NT2/D1 (cell line): ENCODE results near the gene L3MBTL4.

Experiments used
- SUZ12 ChIP-seq: IDR thresholded peaks from 2 replicates; pipeline ENCODE4 v1.6.1; 2011; ENCODE audit not compliant: insufficient read length, insufficient read depth; ENCODE audit errors: extremely low read depth
- YY1 ChIP-seq: IDR thresholded peaks from 2 replicates; pipeline ENCODE4 v1.6.1; 2011; ENCODE audit not compliant: insufficient read length, insufficient read depth
- ZNF274 ChIP-seq: IDR thresholded peaks from 2 replicates; pipeline ENCODE4 v1.6.1; 2011; ENCODE audit warnings: mild to moderate bottlenecking, low read depth, low read length

GRCh38 chr18:6155707-6156106 lies 259.0 kb downstream of the L3MBTL4 start:
- TF ChIP-seq SUZ12 (no peak), YY1 (no peak), ZNF274 (no peak)
